Body of pancreas (tissue), 4 donors: ENCODE measurements around the gene PCDHGA5. TPM values are rescaled to one million over a fixed set of nuclear protein-coding genes. Genes with fewer than 3 reads are reported as not detected.
"Not testable (repeated sequence)": the region's sequence is repeated elsewhere in the genome, so short reads cannot be mapped to it uniquely, and the experiment has no call there.

Source experiments
- ATAC-seq: fragments of 150-250 bp; one replicate; pipeline ENCODE4 v1.9.1; 2016
- DNase-seq, 4 donors: peaks; one replicate each; pipeline ENCODE4 v3.0.0-alpha.2; 2019
- H3K27ac ChIP-seq, 4 donors: fragments of 200-600 bp; sonication (generic); 1 replicate in 3 of 4; 2 replicates in 1 of 4; pipeline versions ENCODE4 v1.5.1 to v1.6.1; 2016 to 2019; ENCODE audit warnings: mild to moderate bottlenecking in 1 of 4, mixed read lengths in 1 of 4, moderate library complexity in 1 of 4
- H3K27me3 ChIP-seq, 2 donors: fragments of 200-600 bp; sonication (generic); one replicate each; pipeline ENCODE4 v1.6.0; 2016; ENCODE audit warnings: mild to moderate bottlenecking in 1 of 2
- H3K36me3 ChIP-seq, 2 donors: fragments of 200-600 bp; sonication (generic); replicated peaks in 1 of 2; 2 replicates each; pipeline ENCODE4 v1.5.1; 2016; ENCODE audit warnings: low read depth in 2 of 2; ENCODE audit not compliant: insufficient read depth in 1 of 2
- H3K4me1 ChIP-seq: fragments of 200-600 bp; sonication (generic); one replicate; pipeline ENCODE4 v1.6.0; 2016
- H3K4me3 ChIP-seq, 2 donors: fragments of 200-600 bp; sonication (generic); 1 replicate in 1 of 2; 2 replicates in 1 of 2; pipeline ENCODE4 v1.5.1; 2016 to 2019
- H3K9me3 ChIP-seq, 3 donors: fragments of 200-600 bp; sonication (generic); 1 replicate in 2 of 3; 2 replicates in 1 of 3; pipeline ENCODE4 v1.5.1; 2016
- POLR2A ChIP-seq, 3 donors: fragments of 450-650 bp; IDR thresholded peaks; one replicate each; pipeline ENCODE4 v1.6.1; 2016; ENCODE audit warnings: antibody characterized with exemption in 3 of 3, mild to moderate bottlenecking in 2 of 3
- WGBS, 2 donors: methylation state at CpG; one replicate each; pipeline ENCODE4 v1.1.5; 2017; 5-methylcytosine and 5-hydroxymethylcytosine counted together
- intact Hi-C: fragments of 100-400 bp; cut with DNase I; formaldehyde crosslinking; loops from one replicate; pipeline ENCODE4 v1.15.1; 2023
- total RNA-seq, 2 donors: library from RNA; depleted of rRNA; stranded (reverse); fragments of >200 nt; gene quantifications; one replicate each; pipeline ENCODE4 v1.1.0, GENCODE V29; 2016
- TF ChIP-seq, protein P1 (sequence below), 7 experiments: fragments of 450-650 bp in 4 of 7; fragments of 200-600 bp in 3 of 7; sonication (generic) in 3 of 7; IDR thresholded peaks; one replicate each; pipeline ENCODE4 v1.5.1; 2016 to 2019; ENCODE audit warnings: antibody characterized with exemption in 7 of 7

PCDHGA5 gene
- total RNA-seq, 2 donors from 2014 or later, result 5.6 to 6.0 TPM

DNA sequence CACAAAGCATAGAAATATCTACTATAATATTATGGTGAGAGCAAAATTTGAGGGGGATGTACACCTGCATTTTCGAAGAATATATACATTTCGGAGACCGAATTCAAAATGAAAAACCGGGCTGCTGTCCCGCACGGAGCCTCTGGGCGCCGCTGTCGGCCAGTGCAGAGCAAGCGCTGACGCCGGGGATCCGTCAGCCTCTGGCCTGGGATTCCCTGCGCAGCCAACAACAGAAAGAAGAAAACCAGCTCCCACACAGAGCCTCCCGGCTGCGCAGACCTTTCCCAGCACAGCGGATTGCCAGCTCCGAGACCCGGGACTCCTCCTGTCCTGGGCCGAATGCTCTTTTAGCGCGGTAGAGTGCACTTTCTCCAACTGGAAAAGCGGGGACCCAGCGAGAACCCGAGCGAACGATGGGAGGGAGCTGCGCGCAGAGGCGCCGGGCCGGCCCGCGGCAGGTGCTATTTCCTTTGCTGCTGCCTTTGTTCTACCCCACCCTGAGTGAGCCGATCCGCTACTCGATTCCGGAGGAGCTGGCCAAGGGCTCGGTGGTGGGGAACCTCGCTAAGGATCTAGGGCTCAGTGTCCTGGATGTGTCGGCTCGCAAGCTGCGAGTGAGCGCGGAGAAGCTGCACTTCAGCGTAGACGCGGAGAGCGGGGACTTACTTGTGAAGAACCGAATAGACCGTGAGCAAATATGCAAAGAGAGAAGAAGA is 44.0 kb downstream of the PCDHGA5 start, which contains the start of gene PCDHGB6:
TSS of gene PCDHGB6 (plus strand) at position 232 of the 716 bp plus-strand sequence. CDS start at position 414, 182 bp downstream.
- H3K9me3 ChIP-seq, result peaks cover 0 to 77% (median 11%) of the 10 kb centered on the region in 3 donors
- H3K4me3 ChIP-seq, H3K27ac ChIP-seq, H3K36me3 ChIP-seq, intact Hi-C loops, H3K4me1 ChIP-seq, H3K27me3 ChIP-seq: not testable (repeated sequence)
- 9 to 17% methylated on average over 31 to 49 of the region's 51 CpGs for WGBS, 2 donors
- TF ChIP-seq, protein P1, sequence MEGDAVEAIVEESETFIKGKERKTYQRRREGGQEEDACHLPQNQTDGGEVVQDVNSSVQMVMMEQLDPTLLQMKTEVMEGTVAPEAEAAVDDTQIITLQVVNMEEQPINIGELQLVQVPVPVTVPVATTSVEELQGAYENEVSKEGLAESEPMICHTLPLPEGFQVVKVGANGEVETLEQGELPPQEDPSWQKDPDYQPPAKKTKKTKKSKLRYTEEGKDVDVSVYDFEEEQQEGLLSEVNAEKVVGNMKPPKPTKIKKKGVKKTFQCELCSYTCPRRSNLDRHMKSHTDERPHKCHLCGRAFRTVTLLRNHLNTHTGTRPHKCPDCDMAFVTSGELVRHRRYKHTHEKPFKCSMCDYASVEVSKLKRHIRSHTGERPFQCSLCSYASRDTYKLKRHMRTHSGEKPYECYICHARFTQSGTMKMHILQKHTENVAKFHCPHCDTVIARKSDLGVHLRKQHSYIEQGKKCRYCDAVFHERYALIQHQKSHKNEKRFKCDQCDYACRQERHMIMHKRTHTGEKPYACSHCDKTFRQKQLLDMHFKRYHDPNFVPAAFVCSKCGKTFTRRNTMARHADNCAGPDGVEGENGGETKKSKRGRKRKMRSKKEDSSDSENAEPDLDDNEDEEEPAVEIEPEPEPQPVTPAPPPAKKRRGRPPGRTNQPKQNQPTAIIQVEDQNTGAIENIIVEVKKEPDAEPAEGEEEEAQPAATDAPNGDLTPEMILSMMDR (IDR thresholded peaks at IDR 0.05), result peak in 5 of 7 experiments; percentile 37 to 55 (median 45)
- ATAC-seq (peak; percentile 73), DNase-seq (peak; percentile 27 to 56 (median 34))

DNA sequence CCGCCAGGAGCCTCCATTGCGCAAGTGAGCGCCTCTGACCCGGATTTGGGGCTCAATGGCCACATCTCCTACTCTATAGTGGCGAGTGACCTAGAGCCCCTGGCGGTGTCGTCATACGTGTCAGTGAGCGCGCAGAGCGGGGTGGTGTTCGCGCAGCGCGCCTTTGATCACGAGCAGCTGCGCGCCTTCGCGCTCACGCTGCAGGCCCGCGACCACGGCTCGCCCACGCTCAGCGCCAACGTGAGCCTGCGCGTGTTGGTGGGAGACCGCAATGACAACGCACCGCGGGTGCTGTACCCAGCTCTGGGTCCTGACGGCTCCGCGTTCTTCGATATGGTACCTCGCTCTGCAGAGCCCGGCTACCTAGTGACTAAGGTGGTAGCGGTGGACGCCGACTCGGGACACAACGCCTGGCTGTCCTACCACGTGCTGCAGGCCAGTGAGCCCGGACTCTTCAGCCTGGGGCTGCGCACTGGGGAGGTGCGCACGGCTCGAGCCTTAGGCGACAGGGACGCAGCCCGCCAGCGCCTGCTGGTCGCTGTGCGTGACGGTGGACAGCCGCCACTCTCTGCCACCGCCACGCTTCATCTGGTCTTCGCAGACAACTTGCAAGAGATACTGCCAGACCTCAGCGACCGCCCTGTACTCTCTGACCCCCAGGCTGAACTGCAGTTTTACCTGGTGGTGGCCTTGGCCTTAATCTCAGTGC is 45.8 kb downstream of the PCDHGA5 start:
- DNase-seq (no peak), ATAC-seq (no peak)
- Histone ChIP-seq H3K4me3 (no peak overlapping the region), H3K27ac (no peak overlapping the region), H3K36me3 (no peaks in the 10 kb centered on the region), H3K27me3 (no peaks in the 10 kb centered on the region), H3K4me1 (no peaks in the 10 kb centered on the region), H3K9me3 (peaks cover 0 to 77% (median 9%) of the 10 kb centered on the region in 3 donors)
- intact Hi-C loops, result loop anchor here (10.0 kb wide), 1 partner anchor 105 kb away; no protein-coding TSS in a partner anchor
- no peak for TF ChIP-seq POLR2A (IDR thresholded peaks at IDR 0.05)
- TF ChIP-seq, protein P1 (IDR thresholded peaks at IDR 0.05), result no peak
- WGBS, 2 donors, result 20 to 33% methylated on average over 6 to 62 of the region's 64 CpGs

DNA sequence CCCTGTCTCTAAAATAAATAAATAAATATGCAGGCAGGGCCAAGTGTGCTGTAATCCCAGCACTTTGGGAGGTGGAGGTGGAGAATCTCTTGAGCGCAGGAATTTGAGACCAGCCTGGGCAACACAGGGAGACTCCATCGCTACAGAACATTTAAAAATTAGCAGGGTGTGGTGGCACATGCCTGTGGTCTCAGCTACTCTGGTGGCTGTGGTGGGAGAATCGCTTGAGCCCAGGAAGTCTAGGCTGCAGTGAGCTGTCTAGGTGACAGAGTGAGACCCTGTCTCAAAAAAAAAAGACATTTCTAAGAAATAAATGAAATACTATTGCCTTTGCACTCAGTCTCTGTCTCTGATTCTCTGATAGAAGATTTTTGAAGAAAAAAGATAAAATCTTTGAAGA is 47.6 kb downstream of the PCDHGA5 start:
- 61 to 66% methylated on average over 3 of the region's 3 CpGs for WGBS, 2 donors
- Histone ChIP-seq H3K36me3 (no peaks in the 10 kb centered on the region), H3K27me3 (no peaks in the 10 kb centered on the region), H3K27ac (no peak overlapping the region), H3K4me3 (no peak overlapping the region), H3K4me1 (no peaks in the 10 kb centered on the region), H3K9me3 (peaks cover 0 to 68% (median 5%) of the 10 kb centered on the region in 3 donors)
- ATAC-seq, result no peak
- no peak for DNase-seq
- intact Hi-C loops, result loop anchor here (10.0 kb wide), 1 partner anchor 103 kb away; no protein-coding TSS in a partner anchor
- no peak for TF ChIP-seq POLR2A (IDR thresholded peaks at IDR 0.05)
- TF ChIP-seq, protein P1 (IDR thresholded peaks at IDR 0.05), result no peak

DNA sequence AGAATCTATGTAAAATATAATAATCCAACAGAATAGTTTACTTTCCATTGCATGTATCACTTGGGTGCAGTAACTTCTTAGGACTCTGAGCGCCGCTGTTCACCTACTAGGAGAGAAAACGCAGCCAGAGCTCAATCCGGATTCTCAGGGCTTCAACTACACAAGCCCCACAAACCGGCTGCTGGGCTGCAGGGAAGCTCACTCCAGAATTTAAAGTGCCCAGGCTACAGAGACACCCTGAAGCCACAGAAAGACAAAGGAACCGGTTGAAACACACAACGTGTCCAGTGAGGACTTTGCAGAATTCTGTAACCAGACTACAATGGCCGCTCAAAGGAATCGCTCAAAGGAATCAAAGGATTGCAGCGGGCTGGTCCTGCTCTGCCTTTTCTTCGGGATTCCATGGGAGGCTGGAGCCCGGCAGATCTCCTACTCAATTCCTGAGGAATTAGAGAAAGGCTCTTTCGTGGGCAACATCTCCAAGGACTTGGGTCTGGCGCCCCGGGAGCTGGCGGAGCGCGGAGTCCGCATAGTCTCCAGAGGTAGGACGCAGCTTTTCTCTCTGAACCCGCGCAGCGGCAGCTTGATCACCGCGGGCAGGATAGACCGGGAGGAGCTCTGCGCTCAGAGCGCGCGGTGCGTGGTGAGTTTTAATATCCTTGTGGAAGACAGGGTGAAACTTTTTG is 49.0 kb downstream of the PCDHGA5 start, which contains the start of gene PCDHGA10:
TSS of gene PCDHGA10 (plus strand) at position 134 of the 686 bp plus-strand sequence. CDS start at position 323, 189 bp downstream.
- Histone ChIP-seq H3K9me3 (peaks cover 0 to 67% (median 7%) of the 10 kb centered on the region in 3 donors), H3K27me3 (no peaks in the 10 kb centered on the region), H3K4me1 (no peaks in the 10 kb centered on the region), H3K36me3 (no peaks in the 10 kb centered on the region), H3K4me3 (no peak within 1 kb of the TSS), H3K27ac (no peak within 1 kb of the TSS)
- TF ChIP-seq, protein P1 (IDR thresholded peaks at IDR 0.05), result peak in 4 of 7 experiments; percentile 16 to 43 (median 32)
- TF ChIP-seq POLR2A (IDR thresholded peaks at IDR 0.05), result no peak
- DNase-seq, result peak in 3 of 4 donors; percentile 40 to 54 (median 40)
- no peak for ATAC-seq
- intact Hi-C loops, result loop anchor here (10.0 kb wide), 1 partner anchor 102 kb away; no protein-coding TSS in a partner anchor
- 19 to 24% methylated on average over 31 of the region's 31 CpGs for WGBS, 2 donors
